22Rv1 (cell line): Measurements from ENCODE around the gene CCDC146.

Experiments
- CTCF ChIP-seq: fragments of 450-650 bp; IDR thresholded peaks from 2 replicates; pipeline ENCODE4 v1.5.1; 2017; ENCODE audit warnings: mild to moderate bottlenecking
- ZFX ChIP-seq: fragments of 450-650 bp; IDR thresholded peaks from 2 replicates; pipeline ENCODE4 v1.6.1; 2017; ENCODE audit warnings: antibody characterized with exemption, borderline replicate concordance

- TF ChIP-seq CTCF (no peak), ZFX (no peak)
These were observed 188.6 kb downstream of the CCDC146 start for GRCh38 chr7:77310982-77311381.
